NCI-H2171 (cell line): ENCODE measurements around the gene LMO1.

ENCODE experiments used
- DNase-seq: peaks from one replicate; lab custom pipeline; 2025; lab: John Stamatoyannopoulos, UW

The LMO1 gene

GRCh38 chr11:8225589-8226036 is 38.1 kb downstream of the LMO1 start:
- no peak for DNase-seq

- no peak for DNase-seq
Measured at GRCh38 chr11:8224711-8225110, 39.0 kb downstream of the LMO1 start.

DNA sequence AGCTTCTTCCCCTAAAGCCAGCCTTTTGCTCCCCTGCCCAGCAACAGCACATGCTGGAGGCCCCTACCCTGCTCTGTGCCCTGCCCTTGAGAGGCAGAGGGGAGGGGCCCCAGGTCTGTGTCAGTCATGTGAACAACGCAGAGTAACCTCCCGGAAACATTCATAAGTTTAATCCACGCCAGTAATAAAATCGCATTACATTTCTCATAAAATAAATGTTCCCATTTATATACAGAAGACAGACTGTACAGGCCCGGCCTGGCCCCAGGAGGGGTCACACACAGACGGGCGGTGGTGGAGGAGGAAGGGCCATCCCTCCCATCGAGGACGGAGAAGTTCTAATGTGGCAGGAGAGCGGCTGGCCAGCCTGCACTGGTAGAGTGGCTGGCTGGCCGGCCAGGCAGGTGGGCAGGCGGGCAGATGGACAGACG is 39.5 kb downstream of the LMO1 start:
- DNase-seq = no peak

DNA sequence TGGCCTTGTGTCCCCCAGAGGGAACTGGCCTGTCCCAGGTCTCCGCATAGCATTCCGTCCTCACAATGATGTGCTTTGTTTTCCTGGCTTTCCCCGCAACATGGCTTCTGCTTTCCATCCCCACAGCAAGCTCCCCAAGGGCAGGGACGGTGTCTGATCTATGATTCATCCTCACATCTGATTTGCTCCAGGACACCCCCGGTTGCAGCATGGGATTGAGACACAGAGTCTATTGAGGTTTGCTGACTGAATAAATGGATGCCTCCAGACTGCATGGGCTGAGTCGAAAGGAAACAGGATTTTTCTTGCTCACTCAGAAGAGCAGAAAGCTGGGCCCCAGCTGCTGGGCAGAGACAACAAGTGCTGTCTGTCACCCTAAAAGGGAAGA is 40.2 kb downstream of the LMO1 start:
- DNase-seq = no peak

DNA sequence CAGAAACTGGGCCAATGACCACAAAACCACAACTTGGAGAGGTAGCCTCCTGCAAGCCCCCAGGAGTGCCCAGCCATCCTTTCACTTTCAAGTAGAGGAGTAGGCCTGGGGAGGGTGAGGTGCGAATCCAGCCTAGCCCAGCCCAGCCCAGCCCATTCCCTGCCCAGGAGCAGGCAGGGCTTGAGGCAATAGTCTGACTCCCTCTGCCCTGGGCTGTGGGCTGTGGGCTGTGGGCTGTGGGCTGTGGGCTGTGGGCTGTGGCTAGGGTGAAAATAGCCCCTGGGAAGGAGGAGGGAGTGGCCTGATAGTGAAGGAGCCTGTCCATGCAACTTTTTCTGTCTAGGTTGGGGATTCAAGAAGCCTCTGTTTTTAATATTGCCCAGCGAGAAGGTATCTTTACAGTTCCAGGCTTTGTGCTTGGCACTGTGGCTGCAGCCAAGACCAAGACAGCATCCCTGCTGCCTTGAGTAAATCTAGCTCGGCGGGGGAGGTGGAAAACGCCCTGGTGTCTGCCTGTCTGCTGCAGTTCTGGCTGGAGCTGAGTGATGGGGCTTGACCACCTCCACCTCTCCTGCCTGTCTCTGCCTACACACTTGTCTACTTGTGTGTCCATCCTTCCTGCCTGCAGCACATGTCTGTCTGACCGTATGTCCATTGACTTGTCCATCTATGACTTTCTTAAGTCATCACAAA is 40.7 kb downstream of the LMO1 start:
- DNase-seq = no peak

- DNase-seq = no peak
Measured at GRCh38 chr11:8221917-8222495, 41.7 kb downstream of the LMO1 start.

DNA sequence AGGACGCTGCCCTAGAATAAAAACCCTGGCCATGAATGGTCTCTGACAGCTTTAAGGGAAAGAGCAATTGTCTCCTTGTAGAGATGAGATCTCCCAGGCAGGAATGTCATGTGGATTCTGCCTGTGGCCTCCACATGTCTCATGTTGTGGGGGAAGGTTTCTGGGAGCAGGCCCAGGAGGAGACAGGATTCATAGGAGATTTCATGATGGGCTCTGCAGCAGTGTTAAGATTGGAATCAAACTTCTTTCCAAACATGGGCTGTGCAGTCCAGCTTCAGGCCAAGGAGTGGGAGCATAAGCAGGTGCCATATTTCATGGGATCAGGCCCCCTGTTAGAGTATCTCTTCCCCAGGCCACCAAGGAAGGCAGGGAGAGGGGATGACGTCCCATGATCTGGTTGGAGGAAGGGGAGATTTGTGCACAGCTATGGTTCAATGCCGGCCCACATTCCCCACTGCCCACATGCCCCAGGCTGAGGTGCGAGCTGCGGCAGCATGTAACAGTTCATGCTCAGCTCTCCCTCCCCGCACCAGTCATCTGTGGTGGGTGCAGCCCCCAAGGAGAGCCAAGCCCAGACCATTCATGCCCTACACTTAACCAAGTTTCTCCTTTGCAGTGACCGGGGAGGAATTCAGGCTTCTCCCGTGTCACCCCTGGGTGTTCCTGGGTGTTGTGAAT is 42.5 kb downstream of the LMO1 start:
- no peak for DNase-seq

DNA sequence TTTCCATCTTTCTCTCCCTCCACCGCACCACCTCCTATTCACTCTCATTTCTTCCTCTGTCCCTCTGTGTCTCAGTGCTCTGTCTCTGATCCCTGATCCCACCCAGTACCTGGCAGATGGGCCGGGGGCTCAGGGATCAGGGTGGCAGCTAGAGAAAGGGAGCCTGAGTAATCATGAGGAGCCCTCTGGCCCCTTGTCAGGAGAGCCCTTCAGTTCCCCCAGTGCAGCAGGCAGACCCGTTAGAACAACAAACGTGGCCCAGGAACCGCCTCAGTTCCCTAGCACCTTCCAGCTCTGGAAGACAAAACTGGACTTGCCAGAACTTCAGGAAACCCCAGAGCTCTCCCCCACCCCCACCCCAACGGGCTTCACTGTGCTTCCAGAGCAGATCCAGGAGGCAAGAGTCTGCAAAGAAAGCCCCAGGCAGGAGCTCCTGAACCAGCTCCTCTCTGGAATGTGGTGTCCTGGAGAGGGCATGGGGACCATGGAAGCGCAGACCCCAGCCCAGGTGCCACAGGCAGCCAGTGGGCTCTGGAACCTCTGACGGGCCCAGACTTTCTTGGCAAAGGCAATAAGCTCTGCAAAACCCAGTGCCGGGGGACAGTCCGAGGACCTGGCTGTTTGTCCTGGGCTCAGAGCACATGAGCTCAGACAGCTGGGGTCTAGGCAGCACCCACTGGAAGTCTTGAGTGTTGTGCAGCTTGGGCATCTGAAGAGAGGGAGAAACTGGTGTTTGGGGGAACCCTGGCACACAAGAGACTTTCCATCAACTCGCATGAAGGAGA is 43.2 kb downstream of the LMO1 start:
- DNase-seq = no peak

GRCh38 chr11:8219257-8220021 is 44.2 kb downstream of the LMO1 start:
- DNase-seq = no peak

GRCh38 chr11:8218840-8219239 is 44.8 kb downstream of the LMO1 start:
- no peak for DNase-seq

DNA sequence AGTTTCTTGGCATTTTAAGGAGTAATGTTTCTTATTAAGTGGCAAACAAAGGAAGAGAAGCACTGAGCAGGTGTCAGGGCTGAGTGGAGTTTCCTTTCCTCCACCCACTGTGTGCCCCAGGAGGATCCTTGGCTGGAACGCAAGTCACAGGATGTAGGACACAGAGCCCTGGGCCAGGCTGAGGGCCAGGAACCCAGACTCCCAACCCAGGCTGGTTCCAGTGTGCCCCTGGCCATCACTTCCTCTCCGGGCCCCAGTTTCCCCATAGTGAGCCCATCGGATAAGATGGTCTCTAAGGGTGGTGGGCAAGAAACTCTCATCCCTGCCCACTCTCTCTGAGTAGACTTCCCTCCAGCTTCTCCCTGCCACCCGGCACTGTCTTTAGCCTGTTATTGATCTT is 45.3 kb downstream of the LMO1 start:
- DNase-seq = no peak

DNA sequence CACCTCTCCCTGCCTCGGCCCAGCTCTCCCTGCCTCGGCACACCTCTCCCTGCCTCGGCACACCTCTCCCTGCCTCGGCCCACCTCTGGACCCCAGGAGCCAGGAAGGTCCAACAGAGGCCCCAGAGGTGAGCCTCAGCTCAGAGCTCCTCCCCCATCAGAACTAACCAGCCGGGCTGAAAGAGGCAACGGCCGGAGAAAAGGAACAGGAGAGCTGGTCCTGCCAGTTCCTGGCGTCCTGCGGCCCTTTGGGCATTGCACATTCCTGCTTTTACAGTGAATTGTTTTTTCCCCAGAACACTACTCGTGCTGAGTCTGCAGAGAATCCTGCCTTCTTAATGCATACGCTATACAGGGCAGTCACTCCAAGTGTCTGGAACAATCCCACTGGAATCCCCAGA is 45.8 kb downstream of the LMO1 start:
- no peak for DNase-seq

GRCh38 chr11:8217136-8217535 is 46.5 kb downstream of the LMO1 start:
- DNase-seq = no peak

DNA sequence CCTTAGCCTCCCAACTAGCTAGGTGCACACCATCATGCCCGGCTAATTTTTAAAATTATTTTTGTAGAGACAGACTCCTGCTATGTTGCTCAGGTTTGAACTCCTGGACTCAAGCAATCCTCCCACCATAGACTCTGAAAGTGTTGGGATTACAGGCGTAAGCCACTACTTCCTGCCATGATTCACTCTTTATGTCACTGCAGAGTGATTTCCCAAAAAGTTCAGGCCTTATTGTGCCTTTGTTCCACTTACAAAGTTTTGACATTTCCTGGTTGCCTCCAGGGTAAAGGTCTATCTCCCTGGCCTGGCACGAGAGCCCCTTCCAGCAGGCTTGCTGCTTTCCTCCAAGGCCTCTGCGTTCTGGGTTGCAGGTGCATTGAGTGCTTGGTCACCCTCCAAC is 50.3 kb downstream of the LMO1 start:
- DNase-seq = no peak

DNA sequence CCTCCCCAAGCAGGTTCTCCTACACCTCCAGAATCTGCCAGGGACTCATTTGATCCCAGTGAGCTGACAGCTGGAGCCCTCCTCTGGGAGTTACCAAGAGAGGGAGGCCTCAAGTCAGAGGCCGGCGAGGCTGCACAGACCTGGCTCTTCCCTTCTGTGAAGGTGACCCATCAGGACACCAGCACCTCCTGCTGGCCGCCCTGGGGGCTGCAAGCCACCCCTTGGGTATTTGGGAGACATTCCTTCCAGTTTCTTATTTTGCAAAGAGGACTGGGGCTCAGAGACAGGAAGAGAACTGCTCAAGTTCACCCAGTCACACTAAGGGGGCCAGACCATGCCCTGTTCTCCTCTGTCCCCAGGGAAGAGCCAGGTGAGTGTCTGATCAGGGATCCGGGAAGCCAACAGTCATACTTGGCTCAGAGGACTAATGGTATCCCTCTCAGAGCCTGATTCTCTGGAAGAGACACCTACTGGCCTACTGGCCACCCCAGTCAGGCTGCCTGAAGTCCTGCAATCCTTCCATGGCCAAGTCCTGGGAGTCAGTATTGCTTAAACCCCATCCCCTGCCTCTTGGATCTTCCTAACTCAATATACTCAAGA is 54.4 kb downstream of the LMO1 start:
- DNase-seq = no peak

GRCh38 chr11:8207080-8208000 is 56.3 kb downstream of the LMO1 start:
- no peak for DNase-seq

DNA sequence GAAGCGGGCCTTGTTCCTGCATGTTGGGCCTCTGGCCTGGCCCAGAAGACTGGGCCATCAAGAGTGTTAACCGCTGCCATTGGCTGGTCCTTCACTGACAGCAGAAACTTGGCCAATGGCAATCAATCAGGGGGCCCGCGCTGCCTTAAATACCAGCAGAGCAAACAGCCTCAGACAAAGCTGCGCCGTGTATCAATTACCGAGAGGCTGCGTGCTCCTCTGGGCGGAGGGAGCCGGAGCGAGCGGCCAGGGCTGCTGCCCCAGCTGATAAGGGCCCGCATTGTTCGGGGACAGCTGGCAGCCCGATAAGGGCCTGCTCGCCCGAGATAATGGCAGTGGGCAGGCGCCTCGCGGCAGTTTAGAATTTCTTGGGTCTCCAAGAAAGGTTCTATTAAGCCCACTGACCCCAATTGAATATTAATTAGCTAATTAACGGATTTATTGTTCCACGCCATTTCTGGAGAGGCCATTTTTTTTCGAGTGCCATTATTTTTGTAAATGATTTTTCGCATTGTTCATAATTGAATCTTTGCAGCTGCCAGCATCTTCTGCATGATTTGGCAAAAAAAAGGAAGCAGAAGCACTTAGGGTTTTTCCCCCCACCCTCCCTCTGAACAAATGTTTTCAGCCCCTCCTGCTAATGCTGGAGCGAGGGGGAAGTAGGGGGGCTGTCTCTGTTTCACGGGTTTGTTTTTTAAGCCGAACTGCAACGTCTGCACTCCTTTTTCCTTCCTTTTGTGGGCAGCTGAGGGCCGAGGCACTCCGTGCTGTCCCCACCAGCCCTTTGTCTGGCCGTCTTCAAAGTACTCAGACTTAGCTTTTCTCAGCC is 57.2 kb downstream of the LMO1 start:
- no peak for DNase-seq

DNA sequence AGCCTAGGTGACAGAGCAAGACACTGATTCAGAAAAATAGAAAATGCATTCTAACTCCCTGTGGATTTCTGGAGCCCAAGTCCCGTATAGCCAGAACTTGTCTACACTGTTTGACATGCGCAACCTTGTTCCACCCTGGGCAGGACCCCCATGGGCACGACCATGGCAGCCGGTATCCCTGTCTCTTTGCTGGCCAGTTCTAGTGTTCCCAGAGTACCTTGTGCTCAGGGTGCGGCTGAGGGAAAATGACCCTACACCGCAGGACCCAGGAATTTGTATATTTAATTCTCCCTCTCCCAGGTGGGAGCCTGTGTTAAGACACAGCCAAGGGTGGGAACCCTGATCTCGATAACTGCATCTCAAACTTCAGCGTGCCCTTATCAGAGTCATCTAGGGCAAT is 58.1 kb downstream of the LMO1 start:
- DNase-seq = no peak

GRCh38 chr11:8204596-8204995 is 59.1 kb downstream of the LMO1 start:
- no peak for DNase-seq

- no peak for DNase-seq
Measured at GRCh38 chr11:8204025-8204424, 59.7 kb downstream of the LMO1 start.
